Fibroblast of the conjunctiva (primary cell): ENCODE data around the gene LRBA.

ENCODE experiments used
- DNase-seq: peaks from one replicate; pipeline ENCODE4 v3.0.0-alpha.2; 2010; ENCODE audit warnings: low read depth

Gene LRBA

DNA sequence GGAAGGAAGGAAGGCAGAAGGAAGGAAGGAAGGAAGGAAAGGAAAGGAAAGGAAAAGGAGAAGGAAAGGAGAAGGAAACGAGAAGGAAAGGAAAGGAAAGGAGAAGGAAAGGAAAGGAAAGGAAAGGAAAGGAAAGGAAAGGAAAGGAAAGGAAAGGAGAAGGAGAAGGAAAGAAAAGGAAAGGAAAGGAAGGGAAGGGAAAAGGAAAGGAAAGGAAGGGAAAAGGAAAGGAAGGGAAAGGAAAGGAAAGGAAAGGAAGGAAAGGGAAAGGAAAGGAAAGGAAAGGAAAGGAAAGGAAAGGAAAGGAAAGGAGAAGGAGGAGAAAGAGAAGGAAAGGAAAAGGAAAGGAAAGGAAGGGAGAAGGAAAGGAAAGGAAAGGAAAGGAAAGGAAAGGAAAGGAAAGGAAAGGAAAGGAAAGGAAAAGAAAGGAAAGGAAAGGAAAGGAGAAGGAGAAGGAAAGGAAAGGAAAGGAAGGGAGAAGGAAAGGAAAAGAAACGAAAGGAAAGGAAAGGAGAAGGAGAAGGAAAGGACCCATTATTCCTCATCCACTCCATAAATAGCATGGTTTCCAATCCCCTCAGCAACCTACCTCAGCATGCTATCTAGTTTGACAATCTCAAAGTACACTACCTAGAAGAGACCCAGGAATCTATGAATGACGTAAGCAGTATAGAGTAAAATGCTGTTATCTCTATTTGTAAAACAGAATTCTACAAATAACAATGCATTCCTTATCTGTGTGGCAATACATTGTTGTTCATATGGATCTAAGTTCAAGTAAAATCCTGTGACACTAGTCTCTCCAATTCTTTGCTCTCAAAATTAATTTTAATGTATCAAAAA lies 209.7 kb downstream of the LRBA start:
- DNase-seq = no peak

DNA sequence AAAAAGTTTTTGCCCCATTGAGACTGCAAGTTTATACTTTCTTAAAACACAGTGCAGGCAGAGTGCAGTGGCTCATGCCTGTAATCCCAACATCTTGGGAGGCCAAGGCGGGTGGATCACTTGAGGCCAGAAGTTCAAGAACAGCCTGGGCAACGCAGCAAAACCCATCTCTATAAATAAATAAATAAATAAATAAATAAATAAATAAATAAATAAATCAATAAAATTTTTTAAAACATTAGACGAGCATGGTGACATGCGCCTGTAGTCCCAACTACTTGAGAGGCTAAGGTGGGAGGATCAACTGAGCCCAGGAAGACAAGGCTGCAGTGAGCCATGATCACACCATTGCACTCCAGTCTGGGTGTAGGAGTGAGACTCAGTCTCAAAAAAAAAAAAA lies 213.3 kb downstream of the LRBA start:
- no peak for DNase-seq

DNA sequence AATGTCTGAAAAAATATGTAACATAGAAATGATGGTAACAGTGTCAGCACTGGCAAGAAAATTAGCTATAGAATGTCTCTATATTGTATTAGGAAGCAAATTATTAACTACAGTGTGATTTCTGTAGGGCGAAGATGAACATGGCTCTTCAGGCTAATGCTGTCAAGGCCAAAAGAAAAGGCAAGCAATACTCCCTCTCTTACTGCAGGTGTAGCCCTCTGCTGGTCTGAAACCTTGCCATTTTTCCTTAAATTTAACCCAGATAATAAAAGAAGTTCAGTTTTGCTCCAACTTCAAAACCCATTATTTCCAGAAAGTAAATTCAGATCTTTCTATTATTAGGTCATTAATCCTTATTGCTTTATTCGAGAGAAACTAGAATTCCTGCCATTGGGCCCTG lies 215.9 kb downstream of the LRBA start:
- no peak for DNase-seq

DNA sequence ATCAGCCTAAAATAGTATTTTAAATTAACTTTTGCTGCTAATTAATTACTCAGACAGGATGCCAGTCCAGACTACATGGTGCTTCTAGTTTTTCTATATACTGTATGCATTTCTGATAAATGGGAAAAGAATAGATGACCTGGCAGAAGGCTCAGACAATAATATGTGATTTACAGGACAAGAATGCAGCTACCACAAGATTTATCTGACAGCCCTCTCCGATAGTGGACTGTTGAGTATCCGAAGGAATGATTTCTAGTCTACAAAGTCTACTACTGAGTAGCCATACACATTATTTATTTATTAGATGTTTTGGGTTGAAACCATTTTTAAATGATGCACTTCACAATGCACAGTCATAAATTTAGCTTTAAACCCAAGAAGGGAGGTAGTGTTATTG lies 220.4 kb downstream of the LRBA start:
- no peak for DNase-seq

- DNase-seq = no peak
These were observed 225.2 kb downstream of the LRBA start for GRCh38 chr4:150789864-150790263.

DNA sequence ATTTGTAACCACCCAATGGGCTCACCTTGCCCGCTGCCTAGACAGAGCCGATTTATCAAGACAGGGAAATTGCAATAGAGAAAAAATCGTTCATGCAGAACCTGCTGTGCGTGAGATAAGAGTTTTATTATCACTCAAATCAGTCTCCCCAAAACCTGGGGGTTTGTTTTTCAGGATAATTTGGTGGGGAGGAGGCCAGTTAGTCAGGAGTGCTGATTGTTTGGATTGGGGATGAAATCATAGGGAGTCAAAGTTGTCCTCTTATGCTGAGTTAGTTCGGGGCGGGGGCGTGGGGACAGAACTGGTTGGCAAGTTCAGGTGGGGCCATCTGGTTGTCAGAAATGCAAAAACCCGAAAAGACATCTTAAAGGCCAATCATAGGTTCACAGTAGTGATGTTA lies 230.1 kb downstream of the LRBA start:
- no peak for DNase-seq

DNA sequence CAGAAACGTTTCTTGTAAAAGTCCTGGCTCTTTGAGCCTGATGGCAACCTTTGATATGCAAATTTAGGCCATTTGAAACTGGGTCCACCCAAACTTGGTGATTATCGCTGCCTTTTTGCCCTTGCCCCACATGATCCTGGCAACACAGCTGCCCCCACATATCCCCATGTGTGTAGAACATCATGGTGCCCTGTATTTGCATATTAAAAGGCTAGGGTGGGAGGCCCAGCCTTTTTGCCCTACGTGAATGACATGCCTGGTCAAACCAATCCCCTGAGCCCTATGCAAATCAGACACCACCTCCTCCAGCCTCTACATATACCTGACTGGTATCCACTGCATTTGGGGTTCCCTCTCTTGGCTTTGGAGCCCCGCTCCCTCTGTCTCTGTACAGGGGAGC lies 230.8 kb downstream of the LRBA start:
- no peak for DNase-seq

DNA sequence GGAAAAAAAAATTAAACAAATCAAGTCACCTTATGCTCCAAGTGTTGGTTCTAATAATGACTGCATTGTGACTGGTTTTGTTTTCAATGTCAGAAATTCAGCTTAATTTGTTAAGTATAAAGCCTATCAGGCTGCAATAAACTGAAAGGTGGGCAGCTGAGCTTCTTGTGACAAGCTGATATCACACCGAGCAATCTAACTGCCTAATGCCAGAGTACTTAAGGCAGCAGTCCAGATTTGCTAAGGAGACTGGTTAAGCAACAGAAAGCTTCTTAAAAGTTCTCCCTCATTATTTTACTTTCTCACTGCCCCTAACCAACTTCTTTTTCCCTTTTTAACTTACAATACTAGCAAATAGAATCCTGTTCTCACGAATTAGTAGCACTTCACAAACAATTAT lies 232.2 kb downstream of the LRBA start:
- DNase-seq = no peak

GRCh38 chr4:150782311-150782710 lies 232.8 kb downstream of the LRBA start:
- no peak for DNase-seq

DNA sequence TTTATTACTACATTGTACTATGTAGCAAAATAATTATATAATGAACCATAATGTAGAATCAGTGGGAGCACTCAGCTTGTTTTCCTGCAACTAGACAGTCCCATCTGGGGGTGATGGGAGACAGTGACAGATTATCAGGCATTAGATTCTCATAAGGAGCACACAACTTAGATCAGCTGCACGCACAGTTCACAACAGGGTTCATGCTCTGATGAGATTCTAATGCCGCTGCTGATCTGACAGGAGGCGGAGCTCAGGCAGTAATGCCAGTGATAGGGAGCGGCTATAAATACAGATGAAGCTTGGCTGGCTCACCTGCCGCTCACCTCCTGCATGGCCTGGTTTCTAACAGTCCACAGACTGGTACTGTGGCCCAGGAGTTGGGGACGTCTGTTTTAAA lies 233.9 kb downstream of the LRBA start:
- DNase-seq = no peak

DNA sequence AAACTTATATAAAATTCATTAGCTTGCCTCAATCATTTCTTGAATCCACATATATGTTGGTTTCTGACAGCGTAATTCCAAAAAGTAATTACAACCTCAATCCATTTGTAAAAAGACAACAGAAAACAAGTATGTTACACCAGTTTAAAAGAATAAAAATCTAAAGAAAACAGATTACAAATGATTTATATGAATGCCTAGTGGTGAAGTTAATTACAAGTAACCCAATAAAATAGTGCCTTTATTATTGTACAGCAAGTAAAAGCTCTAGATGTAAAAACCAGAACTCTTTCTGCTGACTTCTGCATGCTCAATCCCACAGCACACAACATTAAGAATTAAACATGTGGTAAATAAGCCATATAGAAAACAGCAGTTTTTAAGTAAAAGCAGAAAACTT lies 235.4 kb downstream of the LRBA start:
- no peak for DNase-seq

- DNase-seq = no peak
These were observed 241.2 kb downstream of the LRBA start for GRCh38 chr4:150773729-150774449.

DNA sequence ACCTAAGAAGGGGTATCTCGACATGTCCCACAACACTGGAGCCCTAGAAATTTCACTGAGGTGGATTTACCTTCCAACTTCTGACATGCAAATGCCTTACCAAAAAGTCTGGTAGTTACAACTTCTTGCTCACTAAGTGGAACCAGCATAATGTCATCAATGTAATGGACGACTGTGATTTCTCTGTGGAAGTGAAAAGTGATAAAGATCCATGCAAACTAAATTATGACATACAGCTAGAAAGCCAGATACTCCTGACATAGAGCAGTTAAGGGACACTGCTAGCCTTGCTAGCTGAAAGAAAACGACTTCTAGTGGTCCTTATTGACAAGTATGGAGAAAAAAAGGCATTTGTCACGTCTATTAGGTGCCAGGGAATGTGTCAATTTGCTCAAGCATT lies 242.1 kb downstream of the LRBA start:
- no peak for DNase-seq

DNA sequence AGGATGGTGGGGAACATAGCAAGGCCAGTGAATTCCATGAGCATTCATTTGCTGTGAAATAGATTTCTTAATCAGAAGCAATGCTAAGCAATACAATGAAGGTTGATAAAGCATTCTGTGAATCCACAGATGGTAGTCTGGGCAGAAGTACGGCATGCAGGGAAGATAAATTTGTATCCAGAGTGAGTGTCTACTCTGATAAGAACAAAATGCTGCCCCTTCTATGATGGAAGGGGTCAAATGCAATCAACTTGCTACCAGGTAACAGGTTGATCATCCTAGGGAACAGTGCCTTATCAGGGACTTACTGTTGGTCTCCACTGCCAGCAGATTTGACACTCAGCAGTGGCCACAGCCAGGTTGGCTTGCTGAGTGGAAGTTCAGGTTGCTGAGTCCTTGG lies 243.7 kb downstream of the LRBA start:
- no peak for DNase-seq

DNA sequence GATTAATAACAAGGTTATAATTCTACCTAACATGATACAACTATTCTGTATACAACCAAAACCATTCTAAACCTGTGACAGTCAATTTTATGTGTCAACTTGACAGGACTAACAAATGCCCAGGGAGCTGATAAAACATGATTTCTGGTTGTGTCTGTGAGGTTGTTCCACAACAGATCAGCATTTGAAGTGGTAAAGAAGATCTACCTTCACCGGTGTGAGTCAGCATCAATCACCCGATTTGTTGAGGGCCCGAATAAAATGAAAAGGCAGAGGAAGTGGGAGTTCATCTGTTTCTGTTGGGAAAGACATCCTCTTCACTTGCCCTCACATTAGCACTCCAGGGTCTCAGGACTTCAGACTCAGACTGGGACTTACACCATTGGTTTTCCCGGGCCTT lies 245.2 kb downstream of the LRBA start:
- no peak for DNase-seq

GRCh38 chr4:150769248-150769647 lies 245.8 kb downstream of the LRBA start:
- DNase-seq = peak; percentile 58

DNA sequence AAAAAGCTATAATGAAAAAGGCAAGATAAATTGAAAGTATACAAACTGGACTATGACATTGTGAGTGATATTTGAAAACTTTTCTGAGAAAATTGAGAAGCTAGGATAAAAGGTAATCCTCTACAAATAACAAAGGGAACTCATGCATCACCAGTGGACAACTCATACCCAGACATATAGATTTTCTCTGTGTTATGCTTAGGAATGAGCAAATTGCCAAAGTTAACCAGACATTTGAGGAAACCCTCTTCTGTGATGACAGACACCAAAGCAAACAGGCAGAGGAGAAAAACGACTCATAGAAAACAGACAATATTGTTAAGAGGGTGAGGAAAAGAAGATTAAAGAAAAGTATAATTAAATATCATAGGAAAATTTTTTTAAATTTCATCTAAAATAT lies 246.6 kb downstream of the LRBA start:
- no peak for DNase-seq

GRCh38 chr4:150765216-150765615 lies 249.9 kb downstream of the LRBA start:
- DNase-seq = no peak

- no peak for DNase-seq
These were observed 263.4 kb downstream of the LRBA start for GRCh38 chr4:150751648-150752047.

GRCh38 chr4:150750824-150751223 lies 264.3 kb downstream of the LRBA start:
- no peak for DNase-seq

- DNase-seq = no peak
These were observed 268.9 kb downstream of the LRBA start for GRCh38 chr4:150746156-150746555.

DNA sequence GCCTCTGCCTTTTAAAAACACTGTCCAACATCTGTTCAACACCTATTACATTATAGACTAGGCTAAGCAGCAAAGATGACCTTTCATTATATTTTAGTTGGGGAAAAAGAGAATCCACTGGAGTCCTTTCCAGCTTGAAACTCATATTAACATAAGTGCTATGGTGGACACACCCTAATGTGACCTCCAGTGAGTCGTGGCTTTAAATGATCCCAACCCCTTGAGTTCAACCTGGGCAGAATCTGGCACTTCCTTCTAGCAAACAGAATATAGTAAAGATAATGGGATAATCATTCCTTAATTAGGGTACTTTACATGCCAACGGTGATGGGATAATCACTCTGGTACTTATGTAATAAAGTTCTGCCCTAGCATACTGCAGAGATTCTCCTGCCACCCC lies 270.5 kb downstream of the LRBA start:
- no peak for DNase-seq

DNA sequence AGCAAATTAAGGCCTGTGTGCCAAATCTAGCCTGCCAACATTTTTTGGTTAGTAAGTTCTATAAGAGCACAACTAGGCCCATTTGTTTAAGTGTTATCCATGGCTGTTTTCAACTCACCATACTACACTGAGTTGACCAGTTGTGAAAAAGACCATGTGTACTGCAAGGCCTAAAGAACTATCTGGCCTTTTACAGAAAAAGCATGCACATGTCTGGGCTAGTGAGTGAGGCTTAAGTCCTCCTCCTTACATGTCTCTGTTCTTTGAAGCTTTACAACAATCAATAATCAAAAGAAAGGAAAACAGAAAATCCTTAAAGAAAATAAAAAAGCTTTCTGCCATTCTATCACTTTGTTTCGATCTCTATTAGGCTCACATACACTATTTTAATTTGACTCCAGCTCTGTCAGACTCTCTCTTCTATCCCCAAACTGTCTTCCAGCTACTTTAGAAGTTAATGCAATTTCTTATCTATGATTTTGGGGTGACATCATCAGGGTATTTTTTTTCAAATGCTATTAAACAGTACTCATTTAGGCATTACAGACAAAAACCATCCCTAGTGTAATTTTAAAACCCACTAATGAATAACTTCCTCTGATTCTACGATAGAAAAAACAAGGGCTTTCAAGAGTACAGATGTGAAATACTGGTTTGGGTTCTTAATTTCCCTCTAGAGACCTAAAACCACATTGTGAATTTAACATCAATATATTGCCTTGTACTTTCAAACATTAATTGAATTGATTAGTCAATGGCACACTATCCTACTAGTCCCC lies 271.3 kb downstream of the LRBA start:
- no peak for DNase-seq
